SKM-1 treated with dmso at 0.1 percent for 144 hours (cell line): ENCODE data around the gene ZMYND10.

ENCODE experiments used
- DNase-seq: peaks from one replicate; lab custom pipeline; 2025; ENCODE audit not compliant: unreplicated experiment; lab: John Stamatoyannopoulos, UW

The ZMYND10 gene

DNA sequence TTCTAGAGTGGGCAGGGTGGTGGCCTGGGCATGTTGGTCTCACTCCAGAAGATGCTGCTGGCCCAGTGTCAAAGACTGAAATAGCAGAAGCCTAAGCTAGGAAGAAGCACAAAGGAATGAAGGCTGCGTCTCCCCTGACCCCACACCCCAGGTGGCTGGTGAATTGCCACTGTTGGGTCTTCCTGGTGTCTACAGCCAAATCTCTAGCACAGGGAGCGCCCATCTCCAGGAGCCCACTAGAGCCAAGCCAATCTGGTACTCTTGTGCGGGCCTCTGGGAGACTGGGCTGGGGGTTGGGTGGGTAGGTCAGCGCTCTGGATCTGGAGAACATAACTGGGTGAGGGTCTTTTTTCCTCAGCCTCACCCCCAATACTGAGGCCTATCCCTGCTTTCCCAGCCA is 18.4 kb downstream of the ZMYND10 start:
- DNase-seq = no peak

DNA sequence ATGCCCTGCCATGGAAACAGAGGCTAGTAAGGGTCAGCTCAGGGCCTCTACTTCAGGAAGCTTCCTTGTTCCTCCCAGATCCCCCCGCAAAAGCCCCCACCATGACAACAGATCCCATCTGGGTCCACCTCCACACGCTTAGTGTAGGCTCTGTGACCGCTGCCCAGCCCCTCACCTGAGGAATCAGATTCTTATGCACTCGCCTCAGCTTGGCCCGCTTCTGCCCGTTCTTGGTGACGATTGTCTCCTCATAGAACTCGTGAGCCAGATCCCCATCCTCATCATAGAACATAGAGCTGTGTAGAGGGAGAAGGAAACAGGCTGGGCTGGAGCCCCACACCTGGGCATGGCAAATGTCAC is 19.4 kb downstream of the ZMYND10 start:
- DNase-seq = no peak

DNA sequence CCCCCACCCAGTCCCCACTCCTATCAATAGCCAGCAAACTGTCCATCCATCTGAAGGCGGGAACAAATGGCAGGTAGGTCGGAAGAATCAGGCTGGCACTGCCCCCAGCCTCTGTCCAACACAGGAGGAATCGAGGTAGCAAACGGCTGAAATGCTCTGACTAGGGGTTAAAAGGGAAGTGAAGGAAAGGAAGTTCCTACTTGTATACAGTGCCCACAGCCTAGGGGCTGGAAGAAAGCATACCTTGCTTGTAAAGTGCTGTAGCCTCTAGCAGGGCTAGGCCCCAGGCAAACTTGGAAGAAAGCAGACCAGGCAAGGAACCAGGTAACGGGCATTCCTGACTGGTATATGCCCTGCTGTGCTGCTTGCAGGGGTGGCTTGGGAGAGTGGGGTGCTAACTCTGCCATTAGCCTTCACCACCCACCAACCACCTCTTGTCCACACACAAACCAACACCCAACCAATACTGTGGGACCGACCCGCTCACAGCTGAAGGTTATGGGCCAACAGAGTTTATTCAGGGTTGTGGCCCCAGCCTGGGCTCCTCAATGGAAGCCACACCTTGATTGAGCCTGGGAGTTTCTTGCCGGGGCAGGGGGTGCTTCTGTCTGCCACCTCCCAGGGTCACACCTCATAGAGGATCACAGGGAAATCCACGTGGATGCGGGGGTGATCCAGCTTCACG is 19.9 kb downstream of the ZMYND10 start:
- DNase-seq = no peak

DNA sequence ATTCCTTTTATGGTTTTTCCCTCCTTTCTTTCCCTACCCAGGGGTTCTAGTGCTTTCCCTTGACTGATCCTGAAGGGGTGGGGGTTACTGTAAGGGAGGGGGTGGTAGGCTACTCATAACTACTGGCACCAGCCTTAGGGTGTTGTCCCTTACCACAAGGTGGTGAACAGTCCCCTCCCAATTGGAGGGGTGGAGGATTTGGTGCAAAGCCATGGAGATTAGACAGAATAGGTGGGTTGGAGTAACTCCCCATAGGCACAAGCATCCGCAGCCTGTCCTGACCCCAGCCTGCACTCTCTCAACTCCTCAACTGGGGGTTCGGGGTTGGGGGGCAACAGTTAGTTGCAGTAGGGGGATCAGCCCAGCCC is 20.4 kb downstream of the ZMYND10 start:
- no peak for DNase-seq

DNA sequence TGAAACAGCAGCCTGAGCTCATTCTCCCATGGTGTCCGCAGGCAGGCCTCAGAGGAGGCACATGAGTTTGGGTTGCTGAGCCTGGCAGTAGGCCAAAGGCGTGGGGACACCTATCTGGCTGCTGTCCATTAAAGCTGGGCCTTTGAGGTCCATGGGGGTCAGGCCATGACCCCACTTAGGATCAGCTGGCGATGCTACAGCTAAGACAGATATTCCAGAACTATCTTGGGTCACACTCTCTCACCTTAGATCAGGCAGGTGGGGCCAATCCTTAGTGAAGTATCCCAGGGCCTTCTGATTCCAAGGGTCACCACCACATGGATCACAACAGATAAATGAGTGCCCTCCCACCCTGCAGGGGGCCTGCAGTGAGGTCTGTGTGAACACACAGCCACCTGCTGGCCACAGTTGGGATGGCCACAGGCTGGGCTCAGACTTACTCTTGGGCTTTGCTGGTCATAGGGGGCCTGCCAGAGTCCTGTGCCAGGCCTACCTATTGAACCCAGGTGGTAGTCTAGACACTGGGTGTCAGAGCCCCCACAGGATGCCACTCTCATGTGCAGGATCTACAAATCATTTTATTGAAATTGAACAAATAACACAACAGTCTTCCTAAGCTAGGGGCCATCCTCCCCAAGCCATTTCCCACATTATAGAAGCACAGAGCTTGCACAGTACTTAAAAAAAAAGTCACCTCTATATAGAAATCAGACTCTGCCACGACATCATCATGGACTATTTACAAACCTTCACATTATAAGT is 21.0 kb downstream of the ZMYND10 start:
- DNase-seq = no peak

DNA sequence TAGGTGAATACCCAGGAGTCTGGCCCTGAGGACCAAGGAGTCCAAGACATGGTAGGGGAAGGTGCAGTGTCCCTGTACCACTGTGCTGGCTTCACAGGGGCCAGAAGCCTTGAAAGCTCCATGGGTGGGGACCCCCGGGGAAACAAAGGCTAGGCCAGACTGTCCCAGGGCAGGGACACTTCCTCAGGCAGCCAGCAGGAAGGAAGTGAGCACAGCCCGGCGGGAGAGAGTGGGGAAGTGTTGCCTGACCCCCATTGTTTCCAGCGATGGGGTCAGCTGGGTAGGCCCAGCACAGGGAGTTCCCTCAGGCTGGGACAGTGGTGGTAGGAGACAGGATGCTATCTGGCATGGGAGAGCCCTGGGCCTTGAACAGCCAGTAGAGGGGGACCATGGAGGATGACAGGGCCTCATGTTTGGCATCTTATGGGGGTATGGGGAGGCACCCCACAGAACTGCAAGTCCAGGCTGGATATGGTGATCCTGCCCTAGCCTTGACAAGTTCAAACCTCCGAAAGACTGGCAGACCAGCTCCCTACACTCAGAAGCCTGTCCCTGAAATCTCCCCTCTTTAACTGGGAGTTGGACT is 21.8 kb downstream of the ZMYND10 start:
- DNase-seq = no peak

DNA sequence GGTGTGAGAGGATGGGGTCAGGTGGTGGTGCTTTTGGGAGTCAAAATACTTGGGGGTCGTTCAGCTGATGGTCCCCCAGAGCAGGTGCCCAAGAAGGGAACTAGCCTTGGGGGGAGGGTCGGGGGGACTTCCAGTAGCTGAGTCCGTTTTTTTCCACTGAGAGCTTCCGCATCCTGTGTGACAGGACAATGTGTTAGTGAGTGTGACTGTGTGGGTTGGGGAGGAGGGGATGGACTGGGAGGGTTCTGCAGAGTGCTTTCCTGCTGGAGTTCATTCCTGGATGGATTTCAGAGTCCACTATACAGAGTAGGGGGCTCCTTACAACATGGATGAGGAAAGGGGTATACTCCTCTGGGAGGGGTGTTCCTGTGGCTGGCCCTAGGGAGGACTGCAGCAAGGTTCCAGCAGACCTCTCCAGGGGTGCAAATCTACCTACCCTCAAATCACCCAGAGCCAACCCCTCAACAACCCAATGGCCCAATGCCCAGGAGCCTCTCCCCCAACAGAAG is 22.4 kb downstream of the ZMYND10 start:
- no peak for DNase-seq

DNA sequence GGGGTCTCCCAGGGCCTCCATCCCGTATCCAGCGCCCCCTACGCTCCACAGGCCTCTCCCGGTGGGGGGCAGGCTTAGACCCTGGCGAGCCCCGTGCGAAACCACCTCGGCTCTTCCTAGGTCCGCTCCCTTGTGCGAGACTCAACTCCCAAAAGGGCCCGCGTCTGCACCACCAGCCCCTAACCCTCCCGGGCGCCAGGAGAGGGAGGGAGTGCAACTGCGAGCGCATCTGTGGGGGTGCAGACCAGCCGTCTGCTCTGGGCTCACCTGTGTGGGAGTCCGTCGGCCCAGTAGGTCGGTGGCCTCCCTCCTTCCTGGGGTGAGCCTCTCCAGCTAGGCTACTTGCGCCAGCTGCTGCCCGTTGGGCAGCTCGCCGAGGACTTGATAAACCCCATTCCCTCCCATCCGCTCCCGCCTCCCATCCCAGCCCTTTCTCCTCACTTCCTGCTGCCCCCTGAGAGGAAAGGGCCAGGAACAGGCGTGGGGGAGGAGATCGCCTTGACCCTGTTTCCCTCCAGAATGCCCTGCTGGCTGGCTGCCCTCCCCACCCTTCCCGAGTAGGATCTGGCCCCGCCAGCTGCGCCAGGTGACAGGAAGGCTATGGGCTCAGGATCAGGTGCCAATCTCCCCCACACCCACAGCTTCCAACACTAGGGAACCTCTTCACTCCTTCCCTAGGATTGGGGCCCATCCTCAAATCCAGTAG is 23.0 kb downstream of the ZMYND10 start, which contains the start of gene HYAL2:
Gene HYAL2, minus strand, starts transcription at position 360 of the 706 bp plus-strand sequence. CDS start 2,256 bp downstream, outside the sequence.
- DNase-seq = no peak

DNA sequence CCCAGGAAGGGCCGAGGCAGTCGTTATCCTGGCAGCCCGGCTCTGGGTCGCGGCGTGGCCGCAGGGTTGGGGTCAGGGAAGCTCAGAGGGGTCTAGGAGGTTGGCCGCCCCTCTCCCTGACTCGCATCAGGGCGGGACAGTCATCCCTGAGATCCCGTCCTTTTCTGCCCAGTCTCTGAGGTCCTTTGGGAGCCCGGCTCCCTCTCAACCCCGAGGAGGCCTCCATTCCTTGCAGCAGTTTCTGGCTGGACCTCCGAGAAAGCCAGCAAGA is 23.5 kb downstream of the ZMYND10 start:
- DNase-seq = no peak

DNA sequence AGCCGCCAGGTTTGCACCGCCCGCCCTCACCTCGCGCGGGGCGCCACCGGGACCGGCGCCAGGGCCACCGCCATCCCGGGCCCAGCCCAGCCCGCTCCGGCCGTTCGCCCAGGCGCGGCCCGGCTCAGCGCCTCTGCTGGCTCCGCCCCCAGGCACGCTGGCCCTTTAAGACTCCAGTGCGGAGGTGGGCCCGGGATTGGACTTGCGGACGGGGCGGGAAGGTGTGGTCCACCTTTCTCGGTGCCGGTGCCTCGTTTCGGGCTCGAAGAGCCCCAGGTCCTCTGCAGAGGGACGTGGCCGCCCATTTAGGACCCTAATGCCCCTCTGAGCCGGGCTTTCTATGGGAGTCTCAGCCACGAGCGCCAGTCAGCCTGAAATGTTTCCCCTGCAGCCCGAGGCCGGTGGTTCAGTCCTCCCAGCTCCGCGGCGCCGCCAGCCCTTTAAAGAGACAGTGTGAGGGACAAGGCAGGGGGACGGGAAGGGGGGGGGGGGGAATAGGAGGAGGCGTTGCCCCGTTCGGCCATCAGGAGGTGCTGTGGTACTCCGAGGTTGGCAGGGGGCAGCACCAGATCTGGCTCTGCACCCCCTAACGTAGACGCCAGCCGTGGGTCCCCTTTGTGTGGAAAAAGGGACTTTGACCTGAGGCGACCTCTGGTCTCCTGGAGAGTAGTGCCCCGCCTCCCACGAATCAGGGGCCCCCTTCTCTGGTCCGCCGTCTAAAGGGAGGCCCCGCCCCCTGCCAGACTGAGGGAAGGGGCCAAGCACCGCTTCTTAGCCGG is 24.0 kb downstream of the ZMYND10 start:
- DNase-seq = peak; percentile 90

DNA sequence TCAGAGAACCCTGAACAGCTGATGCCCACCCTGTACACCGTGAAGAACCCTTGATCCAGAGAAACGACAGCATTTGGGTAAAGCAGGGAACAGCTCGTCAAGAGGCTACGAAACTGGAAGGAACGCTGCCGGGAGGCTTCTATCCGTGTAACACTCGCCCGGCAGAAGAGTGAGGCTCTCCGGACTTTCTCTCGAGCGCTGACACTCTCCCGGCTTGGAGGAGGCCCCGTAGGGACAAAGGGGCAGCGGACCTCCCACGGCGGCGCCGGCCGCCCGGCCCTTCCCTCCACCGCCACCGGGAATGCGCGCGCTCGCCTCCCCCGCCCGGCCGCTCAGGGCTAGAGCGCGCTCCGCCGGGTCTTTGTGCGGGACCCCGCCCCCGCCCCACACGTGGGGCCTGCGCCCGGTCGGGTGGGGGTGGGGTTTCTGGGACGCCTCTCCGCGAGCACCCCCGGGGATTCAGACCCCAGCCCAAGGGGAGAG is 24.6 kb downstream of the ZMYND10 start:
- peak; percentile 44 for DNase-seq

DNA sequence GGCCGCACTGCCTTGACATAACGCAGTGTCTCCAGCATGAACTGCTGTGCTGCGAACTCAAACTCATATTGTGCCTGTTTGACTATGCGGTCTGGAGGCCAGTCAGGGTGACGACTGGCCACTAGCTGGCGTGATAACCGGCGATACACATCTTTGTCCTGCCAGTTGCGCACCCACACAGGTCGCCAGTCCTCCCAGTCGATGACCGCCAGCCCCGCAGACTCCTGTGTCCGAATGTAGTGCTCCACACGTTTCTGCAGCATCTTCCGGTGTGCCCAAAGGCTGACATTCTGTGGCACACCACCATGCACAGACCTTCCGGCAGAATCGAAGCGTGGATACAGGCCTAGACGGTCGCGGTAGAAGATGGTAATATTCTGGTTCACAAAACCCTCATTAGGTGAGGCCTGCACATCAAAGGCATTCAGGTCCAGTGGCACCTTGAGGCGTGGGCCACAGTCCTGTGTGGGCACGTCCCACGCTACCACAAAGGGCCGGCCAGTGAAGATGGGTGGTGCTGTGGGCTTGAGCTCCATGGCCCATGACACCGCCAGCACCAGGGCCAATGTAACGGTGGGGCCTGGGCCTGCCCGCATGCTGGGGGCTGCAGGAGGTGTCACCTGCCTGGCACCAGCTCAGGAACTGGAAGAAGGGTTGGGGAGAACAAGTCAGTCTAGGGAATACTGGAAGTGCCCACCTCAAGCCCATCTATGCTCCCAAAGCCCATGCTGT is 25.5 kb downstream of the ZMYND10 start:
- DNase-seq = no peak

DNA sequence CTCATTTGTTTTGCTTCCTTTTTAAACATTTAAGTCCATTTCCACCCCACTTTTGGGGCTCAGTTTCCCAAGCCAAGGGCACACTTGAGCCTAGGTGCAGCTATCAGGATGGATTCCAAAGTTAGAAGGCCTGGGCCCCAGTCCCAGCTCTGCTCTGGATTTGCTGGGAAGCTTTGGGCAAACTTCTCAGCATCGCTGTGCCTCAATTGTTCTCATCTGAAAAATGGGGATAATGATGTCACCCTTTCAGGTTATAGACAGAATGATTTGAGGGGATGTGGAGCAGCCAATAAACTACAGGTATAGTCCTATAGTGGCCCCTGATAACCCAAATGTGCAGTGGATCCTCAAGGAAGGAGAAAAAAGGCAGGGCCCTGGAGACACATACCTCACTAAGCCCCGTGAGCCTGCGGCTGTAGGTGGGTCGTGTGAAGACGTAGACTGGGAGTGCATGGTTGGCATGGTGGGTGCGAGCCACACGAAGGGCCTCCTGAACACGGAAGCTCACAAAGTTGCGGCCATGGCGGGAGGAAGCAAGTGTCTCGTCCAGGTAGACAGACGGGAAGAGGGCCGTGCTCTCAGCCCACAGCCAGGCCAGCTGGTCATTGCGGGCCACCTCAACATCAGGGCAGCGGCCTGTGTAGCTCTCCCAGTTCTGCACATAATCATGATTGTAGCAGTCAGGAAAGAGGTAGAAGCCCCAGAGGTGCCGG is 26.2 kb downstream of the ZMYND10 start:
- no peak for DNase-seq

DNA sequence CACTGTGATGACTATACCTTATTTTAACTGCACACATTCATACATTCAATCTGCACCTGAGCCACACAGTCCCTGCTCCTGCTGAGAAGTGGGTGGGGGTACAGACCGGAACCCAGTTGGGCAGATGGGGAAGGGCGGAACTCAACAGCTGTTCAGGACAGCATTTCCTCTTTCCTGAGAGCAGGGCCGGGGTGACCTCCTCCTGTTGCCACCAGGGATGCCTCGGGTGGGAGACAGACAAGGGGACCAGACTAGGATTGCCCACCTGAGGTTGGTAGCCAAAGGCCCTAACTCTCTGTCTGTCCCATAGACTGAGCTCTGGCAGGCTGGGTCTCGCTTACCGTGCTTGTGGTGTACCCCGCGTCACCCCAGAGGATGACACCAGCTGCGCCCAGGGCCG is 26.9 kb downstream of the ZMYND10 start:
- no peak for DNase-seq

DNA sequence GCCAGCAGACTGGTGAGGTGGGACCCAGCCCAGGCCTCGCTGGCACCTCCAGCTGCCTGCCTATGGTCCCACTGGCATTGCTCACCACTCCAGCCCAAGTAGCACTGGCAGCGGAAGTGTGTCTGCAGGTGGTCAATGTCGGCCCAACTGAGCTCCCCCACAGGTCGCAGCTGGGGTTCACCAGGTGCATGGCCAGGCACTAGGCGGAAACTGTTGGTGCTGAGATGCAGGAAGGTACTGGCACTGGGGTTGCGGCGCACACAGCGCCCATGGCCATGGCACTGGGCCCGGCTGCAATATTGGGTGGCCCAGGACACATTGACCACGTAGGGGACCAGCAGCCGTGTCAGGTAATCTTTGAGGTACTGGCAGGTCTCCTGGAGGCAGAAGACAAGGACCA is 27.4 kb downstream of the ZMYND10 start:
- no peak for DNase-seq

DNA sequence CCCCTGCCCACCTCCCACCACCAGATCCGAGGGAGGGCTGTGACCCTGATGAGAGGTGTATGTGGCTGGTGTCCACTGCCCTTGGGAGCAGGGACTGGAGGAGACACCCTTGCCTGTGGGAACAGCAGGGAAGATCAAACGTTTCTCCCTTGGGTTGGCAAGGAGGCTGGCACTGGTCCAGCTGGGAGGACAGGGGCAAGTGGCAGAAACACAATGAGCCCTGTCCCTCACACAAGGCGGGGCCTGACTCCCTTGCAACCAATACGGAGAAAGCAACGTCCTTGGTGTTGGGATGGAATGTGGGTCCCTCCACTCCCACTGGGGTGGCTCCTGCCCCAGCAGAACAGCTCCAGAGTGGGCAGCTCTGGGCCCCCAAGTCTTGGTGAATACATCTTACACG is 28.2 kb downstream of the ZMYND10 start:
- no peak for DNase-seq

DNA sequence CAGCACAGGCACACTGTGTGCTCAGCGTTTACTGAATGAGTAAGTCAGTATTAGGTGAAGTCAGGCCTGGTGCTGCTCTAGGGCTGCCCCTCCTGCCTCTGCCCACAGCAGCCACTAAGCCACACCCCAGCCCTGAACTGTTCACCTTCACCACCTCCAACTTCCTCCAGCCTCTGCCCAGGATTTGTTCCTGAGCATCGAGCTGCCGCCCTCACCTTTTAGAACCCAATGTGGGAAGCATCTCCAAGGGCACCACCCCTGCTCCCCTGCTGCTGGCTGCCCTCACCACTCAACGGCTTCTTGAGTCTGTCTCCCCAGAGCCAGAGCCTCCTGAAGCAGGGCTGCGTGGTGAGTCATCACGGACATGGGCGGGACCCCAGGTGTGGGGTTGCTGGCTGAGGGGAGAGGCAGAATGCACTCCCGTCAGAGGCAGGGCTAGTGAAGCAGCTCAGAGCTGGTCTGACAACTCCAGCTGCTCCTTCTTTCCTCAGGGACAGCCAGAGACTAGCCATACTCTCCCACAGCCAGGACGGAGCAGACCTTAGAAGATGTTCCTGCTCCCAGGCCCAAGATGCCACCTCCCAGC is 28.8 kb downstream of the ZMYND10 start:
- DNase-seq = no peak

DNA sequence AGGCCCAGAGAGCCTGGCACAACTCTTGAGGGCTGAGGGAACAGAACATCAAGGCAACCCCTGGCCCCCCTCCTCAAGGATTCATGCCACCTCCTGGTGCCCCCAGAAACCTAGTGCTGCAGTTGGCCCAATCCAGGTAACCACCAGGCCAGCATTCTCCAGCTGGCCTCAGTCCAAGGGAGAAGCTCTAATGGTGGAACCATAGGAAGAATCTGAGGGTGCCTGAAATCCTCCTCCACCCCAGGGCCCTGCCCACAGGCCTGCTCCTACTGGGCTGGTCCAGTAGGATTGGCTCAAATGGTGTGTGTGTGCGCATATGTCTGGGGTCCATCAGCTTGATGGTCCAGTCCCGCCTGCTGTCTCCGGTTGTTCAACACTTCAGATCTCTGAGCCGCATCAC is 30.7 kb downstream of the ZMYND10 start:
- DNase-seq = no peak

DNA sequence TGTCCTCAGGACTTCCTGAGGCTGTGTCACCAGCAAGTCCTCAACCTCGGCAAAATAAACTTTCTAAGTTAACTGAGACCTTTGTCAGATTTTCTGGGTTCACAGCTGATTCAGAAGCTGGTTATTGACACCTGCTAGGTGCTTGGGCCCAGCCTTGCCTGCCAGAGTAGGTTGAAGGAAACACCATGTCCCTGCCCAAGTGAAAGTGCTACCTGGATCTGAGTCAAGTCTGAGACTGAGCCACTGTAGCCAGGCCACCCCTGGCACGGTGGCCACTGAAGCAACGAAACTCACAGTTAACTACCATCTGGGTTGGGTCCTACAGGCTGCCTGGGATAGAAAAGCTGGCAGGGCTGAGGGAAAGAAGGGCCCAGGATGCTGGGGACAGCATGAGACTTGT is 31.2 kb downstream of the ZMYND10 start:
- DNase-seq = no peak
